Sigmoid colon (tissue), 4 donors: Measurements from ENCODE around the gene RSAD2.

ENCODE experiments used
- CTCF ChIP-seq, 4 experiments: fragments of 450-650 bp in 3 of 4; fragments of 200-600 bp in 1 of 4; IDR thresholded peaks; one replicate each; pipeline ENCODE4 v1.5.1; 2016 to 2019; ENCODE audit warnings: antibody characterized with exemption in 4 of 4, mild to moderate bottlenecking in 3 of 4, moderate library complexity in 2 of 4
- EP300 ChIP-seq, 4 donors: sonication (generic); formaldehyde crosslinking; IDR thresholded peaks; one replicate each; pipeline ENCODE4 v1.6.1; 2017; ENCODE audit warnings: antibody characterized with exemption in 4 of 4
- POLR2A ChIP-seq, 2 donors: fragments of 450-650 bp; IDR thresholded peaks; one replicate each; pipeline ENCODE4 v1.6.1; 2016; ENCODE audit warnings: antibody characterized with exemption in 2 of 2, mild to moderate bottlenecking in 2 of 2, moderate library complexity in 2 of 2
- POLR2AphosphoS5 ChIP-seq, 4 donors: sonication (generic); formaldehyde crosslinking; IDR thresholded peaks; one replicate each; pipeline ENCODE4 v1.6.1; 2017; ENCODE audit warnings: antibody characterized with exemption in 4 of 4

GRCh38 chr2:6881046-6881445, 3.5 kb downstream of the RSAD2 start:
- TF ChIP-seq CTCF (IDR thresholded peaks at IDR 0.05): no peak
- TF ChIP-seq POLR2AphosphoS5 (IDR thresholded peaks at IDR 0.05): no peak
- TF ChIP-seq POLR2A (IDR thresholded peaks at IDR 0.05): no peak
- no peak for TF ChIP-seq EP300 (IDR thresholded peaks at IDR 0.05)
